Measurements from ENCODE around the gene MIXL1. TPM values are rescaled to one million over a fixed set of nuclear protein-coding genes. Genes with fewer than 3 reads are reported as not detected.

The MIXL1 gene
- total RNA-seq, 1 experiment from 2014 or later, result not detected

DNA sequence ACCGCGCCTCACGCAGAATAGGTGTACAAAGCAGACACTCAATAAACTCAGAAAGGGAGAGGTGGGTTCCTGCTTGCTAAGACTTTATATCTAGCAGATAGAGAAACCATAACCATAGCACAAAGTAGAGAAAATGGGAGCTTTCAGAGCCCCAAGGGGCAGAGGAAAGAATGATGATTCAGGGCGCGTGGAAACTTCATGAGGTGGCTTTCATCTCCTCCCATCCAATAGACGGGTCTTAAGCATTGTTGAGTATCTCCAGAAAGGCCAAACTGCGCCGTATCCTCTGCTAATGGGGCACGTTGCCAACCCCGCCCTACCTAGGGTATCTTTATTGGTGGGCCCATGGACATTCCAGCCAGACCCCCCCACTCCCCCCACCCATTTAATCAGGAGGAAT, 778 bp upstream of the MIXL1 start:
- no peak for DNase-seq
- Mint-ChIP-seq H3K9me3 (ENCODE audit: unreplicated experiment) (no peaks in the 10 kb centered on the region), H3K27ac (ENCODE audit: unreplicated experiment) (no peak overlapping the region), H3K4me3 (ENCODE audit: unreplicated experiment) (peak overlapping the region; percentile 62), H3K36me3 (ENCODE audit: insufficient read depth, unreplicated experiment) (peaks cover 5% of the 10 kb centered on the region), H3K27me3 (ENCODE audit: insufficient read depth, unreplicated experiment) (no peaks in the 10 kb centered on the region), H3K4me1 (ENCODE audit: low read depth, unreplicated experiment) (no peaks in the 10 kb centered on the region)
- H3K4me1 ChIP-seq, result no peaks in the 10 kb centered on the region
- no peaks in the 10 kb centered on the region for H3K27me3 ChIP-seq (replicated peaks; ENCODE audit: control insufficient read depth, insufficient read depth, low read length)
- H3K4me3 ChIP-seq (ENCODE audit: low read depth, low read length), result no peak overlapping the region
- no TSS peak for BruUV-seq (replicated peaks)
- TF ChIP-seq, protein P1, sequence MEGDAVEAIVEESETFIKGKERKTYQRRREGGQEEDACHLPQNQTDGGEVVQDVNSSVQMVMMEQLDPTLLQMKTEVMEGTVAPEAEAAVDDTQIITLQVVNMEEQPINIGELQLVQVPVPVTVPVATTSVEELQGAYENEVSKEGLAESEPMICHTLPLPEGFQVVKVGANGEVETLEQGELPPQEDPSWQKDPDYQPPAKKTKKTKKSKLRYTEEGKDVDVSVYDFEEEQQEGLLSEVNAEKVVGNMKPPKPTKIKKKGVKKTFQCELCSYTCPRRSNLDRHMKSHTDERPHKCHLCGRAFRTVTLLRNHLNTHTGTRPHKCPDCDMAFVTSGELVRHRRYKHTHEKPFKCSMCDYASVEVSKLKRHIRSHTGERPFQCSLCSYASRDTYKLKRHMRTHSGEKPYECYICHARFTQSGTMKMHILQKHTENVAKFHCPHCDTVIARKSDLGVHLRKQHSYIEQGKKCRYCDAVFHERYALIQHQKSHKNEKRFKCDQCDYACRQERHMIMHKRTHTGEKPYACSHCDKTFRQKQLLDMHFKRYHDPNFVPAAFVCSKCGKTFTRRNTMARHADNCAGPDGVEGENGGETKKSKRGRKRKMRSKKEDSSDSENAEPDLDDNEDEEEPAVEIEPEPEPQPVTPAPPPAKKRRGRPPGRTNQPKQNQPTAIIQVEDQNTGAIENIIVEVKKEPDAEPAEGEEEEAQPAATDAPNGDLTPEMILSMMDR (IDR thresholded peaks at IDR 0.05; ENCODE audit: insufficient read depth in 1 of 2, low read depth in 1 of 2, low read length in 1 of 2, severe bottlenecking in 1 of 2, unreplicated experiment in 1 of 2), result no peak
- POLR2A ChIA-PET, result no interaction called here
- intact Hi-C loops (cut with micrococcal nuclease; ENCODE audit: unreplicated experiment), result loop anchor here (10.0 kb wide), 1 partner anchor 112 kb away; no protein-coding TSS in a partner anchor
- H3K36me3 ChIP-seq (ENCODE audit: control insufficient read depth, insufficient read depth, low read length), result no peaks in the 10 kb centered on the region
- H3K9me3 ChIP-seq, result no peaks in the 10 kb centered on the region
- CTCF ChIA-PET, result interaction anchor here (1.0 kb wide), 1 partner anchor 97 kb away, joined by 5 read pairs; no protein-coding TSS in a partner anchor

DNA sequence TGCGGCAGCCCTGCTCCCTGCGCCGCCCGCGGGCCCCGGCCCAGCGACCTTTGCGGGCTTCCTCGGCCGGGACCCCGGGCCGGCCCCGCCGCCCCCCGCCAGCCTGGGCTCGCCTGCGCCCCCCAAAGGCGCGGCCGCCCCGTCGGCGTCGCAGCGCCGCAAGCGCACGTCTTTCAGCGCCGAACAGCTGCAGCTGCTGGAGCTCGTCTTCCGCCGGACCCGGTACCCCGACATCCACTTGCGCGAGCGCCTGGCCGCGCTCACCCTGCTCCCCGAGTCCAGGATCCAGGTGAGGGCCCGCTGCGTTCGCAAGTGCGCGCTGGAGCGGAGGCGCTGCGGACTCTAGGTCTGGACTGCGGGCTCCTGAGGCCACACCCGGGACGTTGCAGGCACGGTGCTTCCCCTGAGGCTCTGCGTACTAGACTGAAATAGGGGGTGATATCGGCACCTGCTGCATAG, 351 bp downstream of the MIXL1 start:
- no peaks in the 10 kb centered on the region for H3K27me3 Mint-ChIP-seq (ENCODE audit: insufficient read depth, unreplicated experiment)
- Histone ChIP-seq H3K27me3 (replicated peaks; ENCODE audit: control insufficient read depth, insufficient read depth, low read length) (no peaks in the 10 kb centered on the region), H3K4me1 (no peaks in the 10 kb centered on the region), H3K4me3 (ENCODE audit: low read depth, low read length) (peak overlapping the region; percentile 61), H3K36me3 (ENCODE audit: control insufficient read depth, insufficient read depth, low read length) (no peaks in the 10 kb centered on the region), H3K9me3 (no peaks in the 10 kb centered on the region)
- TF ChIP-seq, protein P1 (IDR thresholded peaks at IDR 0.05; ENCODE audit: insufficient read depth in 1 of 2, low read depth in 1 of 2, low read length in 1 of 2, severe bottlenecking in 1 of 2, unreplicated experiment in 1 of 2), result no peak
- no peaks in the 10 kb centered on the region for H3K9me3 Mint-ChIP-seq (ENCODE audit: unreplicated experiment)
- H3K4me1 Mint-ChIP-seq (ENCODE audit: low read depth, unreplicated experiment), result no peaks in the 10 kb centered on the region
- no TSS peak for BruUV-seq (replicated peaks)
- H3K36me3 Mint-ChIP-seq (ENCODE audit: insufficient read depth, unreplicated experiment), result peaks cover 5% of the 10 kb centered on the region
- peak overlapping the region; percentile 74 for H3K4me3 Mint-ChIP-seq (ENCODE audit: unreplicated experiment)
- intact Hi-C loops (cut with micrococcal nuclease; ENCODE audit: unreplicated experiment), result loop anchor here (10.0 kb wide), 1 partner anchor 111 kb away; no protein-coding TSS in a partner anchor
- peak; percentile 46 to 53 for DNase-seq
- H3K27ac Mint-ChIP-seq (ENCODE audit: unreplicated experiment), result no peak overlapping the region
- CTCF ChIA-PET, result interaction anchor here (1.7 kb wide), 1 partner anchor 98 kb away, joined by 6 read pairs; no protein-coding TSS in a partner anchor
- POLR2A ChIA-PET, result no interaction called here

DNA sequence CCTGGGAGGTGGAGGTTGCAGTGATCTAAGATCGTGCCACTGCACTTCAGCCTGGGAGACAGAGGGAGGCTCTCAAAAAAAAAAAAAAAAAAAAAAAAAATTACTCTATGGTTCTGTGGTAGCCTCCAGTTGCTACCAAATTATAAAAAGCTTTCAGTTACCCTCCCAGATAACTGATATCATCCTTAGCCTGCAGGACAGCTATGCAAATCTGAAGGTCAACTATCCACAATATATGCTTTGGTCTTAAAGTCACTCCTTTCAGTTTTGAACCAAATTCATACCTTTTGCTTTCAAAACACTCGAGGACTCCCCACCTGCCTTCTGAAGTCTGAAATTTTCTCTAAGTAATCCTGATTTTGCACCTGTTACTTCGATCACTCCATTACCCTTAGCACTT, 3.1 kb downstream of the MIXL1 start:
- TF ChIP-seq, protein P1 (IDR thresholded peaks at IDR 0.05; ENCODE audit: insufficient read depth in 1 of 2, low read depth in 1 of 2, low read length in 1 of 2, severe bottlenecking in 1 of 2, unreplicated experiment in 1 of 2), result no peak
- Histone ChIP-seq H3K9me3 (no peaks in the 10 kb centered on the region), H3K36me3 (ENCODE audit: control insufficient read depth, insufficient read depth, low read length) (no peaks in the 10 kb centered on the region), H3K4me1 (no peaks in the 10 kb centered on the region), H3K4me3 (ENCODE audit: low read depth, low read length) (no peak overlapping the region), H3K27me3 (replicated peaks; ENCODE audit: control insufficient read depth, insufficient read depth, low read length) (no peaks in the 10 kb centered on the region)
- CTCF ChIA-PET, result no interaction called here
- DNase-seq, result no peak
- no TSS peak for BruUV-seq (replicated peaks)
- H3K27me3 Mint-ChIP-seq (ENCODE audit: insufficient read depth, unreplicated experiment), result no peaks in the 10 kb centered on the region
- H3K36me3 Mint-ChIP-seq (ENCODE audit: insufficient read depth, unreplicated experiment), result peaks cover 5% of the 10 kb centered on the region
- intact Hi-C loops (cut with micrococcal nuclease; ENCODE audit: unreplicated experiment), result loop anchor here (10.0 kb wide), 1 partner anchor 108 kb away; no protein-coding TSS in a partner anchor
- H3K4me3 Mint-ChIP-seq (ENCODE audit: unreplicated experiment), result no peak overlapping the region
- POLR2A ChIA-PET, result interaction anchor here (0.6 kb wide), 1 partner anchor 428 kb away, joined by 4 read pairs; no protein-coding TSS in a partner anchor
- no peaks in the 10 kb centered on the region for H3K4me1 Mint-ChIP-seq (ENCODE audit: low read depth, unreplicated experiment)
- H3K9me3 Mint-ChIP-seq (ENCODE audit: unreplicated experiment), result no peaks in the 10 kb centered on the region
- no peak overlapping the region for H3K27ac Mint-ChIP-seq (ENCODE audit: unreplicated experiment)
